HuH-7.5 (cell line): Measurements from ENCODE around the gene RPS18.
"Not testable (repeated sequence)": the region's sequence is repeated elsewhere in the genome, so short reads cannot be mapped to it uniquely, and the experiment has no call there.

Experiments
- DNase-seq: peaks from one replicate; pipeline ENCODE4 v3.0.0; 2011; ENCODE audit warnings: low spot score

The RPS18 gene

DNA sequence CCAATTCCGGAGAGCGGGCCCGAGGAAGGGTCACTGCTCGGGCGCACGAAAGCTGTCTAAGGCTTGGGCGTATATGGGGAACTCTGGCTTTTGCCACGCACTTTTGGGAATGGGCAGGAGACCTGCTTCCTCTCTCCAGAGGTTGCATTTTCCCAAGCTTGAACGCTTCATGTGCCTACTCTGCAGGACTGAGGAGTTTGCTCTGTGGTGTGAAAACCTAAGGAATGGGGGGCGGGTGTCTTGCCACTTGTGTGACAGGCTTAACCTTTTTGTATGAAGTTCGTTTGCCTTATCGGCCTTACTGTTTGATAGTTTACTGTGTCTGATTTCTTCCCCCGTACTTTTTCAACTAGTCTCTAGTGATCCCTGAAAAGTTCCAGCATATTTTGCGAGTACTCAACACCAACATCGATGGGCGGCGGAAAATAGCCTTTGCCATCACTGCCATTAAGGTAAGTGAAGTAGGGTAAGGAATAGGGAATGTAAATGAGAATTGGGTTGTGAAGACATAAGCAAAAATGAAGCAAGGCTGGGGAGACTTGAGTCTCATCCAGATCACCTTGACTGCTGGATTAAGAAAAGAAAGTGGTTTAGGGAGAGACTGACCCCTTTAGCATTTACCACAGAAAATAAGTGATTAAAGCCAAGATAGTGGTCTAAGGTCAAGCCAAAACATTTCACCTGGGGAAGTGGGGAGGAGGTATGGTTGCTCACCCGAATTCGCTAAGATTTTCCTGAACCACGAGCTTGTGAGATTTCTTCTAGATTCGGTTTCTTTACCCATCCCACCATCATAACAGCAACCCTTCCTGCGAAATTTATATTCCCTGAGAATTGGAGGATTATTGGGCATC is 627 bp downstream of the RPS18 start:
- no peak for DNase-seq

DNA sequence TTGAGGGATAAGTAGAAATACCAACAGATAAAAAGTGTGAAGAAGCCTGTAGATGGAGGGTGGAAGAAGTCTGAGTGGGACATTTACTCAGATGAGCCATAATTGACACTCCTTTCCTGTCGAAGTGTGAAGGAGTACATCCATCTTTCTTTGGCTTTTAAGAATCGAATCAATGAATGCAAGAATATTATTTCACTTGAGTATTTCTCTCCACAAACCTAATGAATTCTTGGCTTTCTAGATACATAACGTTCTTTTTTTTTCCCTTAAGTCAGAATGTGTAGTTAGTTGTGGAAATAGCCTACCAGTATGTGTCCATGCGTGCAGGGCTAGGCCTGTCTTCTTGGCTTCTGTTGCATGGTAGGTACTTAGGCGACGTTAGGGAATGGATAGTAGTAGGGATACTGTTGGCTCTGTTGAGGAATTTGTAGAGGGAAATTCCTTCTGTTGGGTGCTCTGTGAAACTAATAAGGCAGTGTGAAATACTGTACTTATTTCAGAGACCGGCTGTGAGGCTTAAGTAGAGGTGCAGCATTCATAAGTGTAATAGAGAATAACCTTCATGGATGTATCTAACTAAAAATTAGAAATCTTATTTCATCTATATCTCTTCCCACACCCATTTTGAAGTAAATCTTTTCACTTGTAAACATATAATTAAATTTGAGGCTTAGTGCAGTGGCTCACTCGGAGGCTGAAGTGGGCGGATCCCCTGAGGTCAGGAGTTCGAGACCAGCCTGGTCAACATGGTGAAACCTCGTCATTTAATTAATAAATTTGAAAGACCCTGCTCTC is 1.5 kb downstream of the RPS18 start:
- DNase-seq, result no peak

DNA sequence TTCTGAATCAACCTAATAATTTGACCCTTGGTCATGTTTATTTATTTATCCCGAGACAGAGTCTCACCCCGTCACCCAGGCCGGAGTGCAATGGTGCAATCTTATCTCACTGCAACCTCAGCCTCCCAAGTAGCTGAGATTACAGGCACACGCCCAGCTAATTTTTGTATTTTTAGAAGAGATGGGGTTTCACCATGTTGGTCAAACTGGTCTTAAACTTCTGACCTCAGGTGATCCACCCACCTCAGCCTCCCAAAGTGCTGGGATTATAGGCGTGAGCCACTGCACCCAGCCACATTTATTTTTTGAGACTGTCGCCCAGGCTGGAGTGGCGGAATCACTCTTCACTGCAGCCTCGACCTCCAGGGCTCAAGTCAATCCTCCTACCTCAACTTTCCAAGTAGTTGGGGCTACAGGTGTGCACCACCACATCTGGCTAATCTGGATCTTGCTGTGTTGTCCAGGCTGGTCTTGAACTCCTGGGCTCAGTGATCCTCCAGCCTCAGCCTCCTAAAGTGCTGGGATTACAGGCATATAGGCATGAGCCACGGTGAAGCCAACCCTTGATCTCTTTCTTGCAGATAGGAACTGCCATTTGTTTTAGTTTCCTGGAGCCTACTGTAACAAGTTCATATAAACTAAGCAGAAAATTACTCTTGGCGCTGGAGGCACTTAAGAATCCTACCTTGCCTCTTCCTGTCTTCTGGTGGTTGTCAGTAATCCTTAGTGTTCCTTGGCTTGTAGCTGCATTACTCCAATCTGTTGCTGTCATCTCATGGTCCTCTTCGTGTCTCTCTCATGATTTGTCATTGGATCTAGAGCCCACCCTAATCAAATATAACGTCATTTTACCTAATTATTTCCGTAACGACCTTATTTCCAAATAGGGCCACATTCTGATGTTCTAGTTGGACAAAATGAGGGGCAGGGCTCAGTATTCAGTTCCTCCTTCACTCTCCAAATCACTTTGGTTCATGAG is 2.3 kb downstream of the RPS18 start:
- DNase-seq, result no peak

DNA sequence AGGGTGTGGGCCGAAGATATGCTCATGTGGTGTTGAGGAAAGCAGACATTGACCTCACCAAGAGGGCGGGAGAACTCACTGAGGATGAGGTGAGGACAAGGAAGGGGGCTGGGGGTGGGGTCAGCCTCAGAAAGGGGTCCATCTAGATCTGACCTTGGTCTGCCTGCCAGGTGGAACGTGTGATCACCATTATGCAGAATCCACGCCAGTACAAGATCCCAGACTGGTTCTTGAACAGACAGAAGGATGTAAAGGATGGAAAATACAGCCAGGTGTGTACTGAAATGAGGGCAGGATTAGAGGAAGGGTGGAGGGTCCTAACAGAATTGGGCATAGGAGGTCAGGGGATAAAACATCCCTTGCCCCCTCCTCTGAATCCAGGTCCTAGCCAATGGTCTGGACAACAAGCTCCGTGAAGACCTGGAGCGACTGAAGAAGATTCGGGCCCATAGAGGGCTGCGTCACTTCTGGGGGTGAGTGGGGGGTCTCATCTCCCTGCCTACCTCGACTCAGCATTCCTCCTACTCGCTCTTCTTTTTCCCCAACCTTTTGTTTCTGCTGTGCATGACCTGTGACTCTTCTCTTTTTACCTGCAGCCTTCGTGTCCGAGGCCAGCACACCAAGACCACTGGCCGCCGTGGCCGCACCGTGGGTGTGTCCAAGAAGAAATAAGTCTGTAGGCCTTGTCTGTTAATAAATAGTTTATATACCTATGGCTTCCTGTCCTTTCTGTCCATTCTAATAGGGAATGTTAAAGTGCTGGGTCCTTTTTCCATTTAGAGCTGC is 4.1 kb downstream of the RPS18 start:
- not testable (repeated sequence) for DNase-seq

DNA sequence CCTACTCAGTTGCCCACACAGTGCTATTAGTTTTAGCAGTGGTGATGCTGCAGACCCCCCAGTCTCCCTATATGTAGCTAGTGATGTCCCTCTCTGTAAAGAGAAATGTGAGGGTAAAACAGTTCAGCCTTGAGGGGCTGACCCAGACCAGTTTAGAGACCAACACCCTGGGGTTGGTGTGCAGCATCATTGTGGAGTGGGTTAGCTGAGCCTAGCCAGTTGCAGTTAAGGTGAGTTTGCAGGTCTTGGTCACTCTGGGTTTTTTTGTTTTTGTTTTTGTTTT is 4.6 kb downstream of the RPS18 start:
- DNase-seq, result no peak

DNA sequence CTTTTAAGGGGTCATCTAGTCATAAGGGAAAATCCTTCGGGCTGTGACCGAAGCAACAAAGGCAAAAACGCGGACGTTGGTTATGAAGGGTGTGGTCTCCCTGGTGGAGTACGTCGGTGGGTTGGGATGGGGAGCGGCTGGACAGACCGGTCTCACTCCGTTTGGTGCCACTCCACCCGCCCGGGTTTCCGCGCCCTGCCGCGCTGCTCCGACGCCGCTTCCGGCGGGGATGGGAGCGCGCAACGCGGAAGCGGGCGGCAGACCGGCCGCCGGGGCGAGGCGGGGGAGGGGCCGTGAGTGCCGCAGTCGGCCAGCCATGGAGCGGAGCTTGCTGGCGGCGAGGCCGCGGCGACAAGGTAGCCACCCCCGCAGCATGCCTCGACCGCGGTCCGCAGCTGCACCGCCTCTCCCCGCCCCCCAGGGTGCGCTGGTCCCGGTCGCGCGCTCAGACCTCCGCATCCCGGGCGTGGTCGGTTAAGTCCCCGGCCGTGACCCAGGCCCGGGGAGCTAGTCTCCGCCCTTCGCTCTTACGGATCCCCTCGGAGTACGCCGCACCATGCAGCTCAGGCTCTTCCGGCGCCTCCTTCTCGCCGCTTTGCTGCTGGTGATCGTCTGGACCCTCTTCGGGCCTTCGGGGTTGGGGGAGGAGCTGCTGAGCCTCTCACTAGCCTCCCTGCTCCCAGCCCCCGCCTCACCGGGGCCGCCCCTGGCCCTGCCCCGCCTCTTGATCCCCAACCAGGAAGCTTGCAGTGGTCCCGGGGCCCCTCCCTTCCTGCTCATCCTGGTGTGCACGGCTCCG is 5.2 kb downstream of the RPS18 start, which contains the start of gene B3GALT4:
TSS of gene B3GALT4 (plus strand) at position 260 of the 799 bp plus-strand sequence. CDS start at position 557, 297 bp downstream.
- DNase-seq, result peak; percentile 31

DNA sequence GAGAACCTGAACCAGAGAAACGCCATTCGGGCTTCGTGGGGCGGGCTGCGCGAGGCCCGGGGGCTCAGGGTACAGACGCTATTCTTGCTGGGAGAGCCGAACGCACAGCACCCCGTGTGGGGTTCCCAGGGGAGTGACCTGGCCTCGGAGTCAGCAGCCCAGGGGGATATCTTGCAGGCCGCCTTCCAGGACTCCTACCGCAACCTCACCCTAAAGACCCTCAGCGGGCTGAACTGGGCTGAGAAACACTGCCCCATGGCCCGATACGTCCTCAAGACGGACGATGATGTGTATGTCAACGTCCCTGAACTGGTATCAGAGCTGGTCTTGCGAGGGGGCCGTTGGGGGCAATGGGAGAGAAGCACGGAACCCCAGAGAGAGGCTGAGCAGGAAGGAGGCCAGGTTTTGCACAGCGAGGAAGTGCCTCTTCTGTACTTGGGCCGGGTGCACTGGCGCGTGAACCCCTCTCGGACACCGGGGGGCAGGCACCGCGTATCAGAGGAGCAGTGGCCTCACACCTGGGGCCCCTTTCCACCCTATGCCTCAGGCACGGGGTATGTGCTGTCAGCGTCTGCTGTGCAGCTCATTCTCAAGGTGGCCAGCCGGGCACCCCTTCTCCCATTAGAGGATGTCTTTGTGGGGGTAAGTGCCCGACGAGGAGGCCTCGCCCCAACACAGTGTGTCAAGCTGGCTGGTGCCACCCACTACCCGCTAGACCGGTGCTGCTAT is 6.0 kb downstream of the RPS18 start:
- DNase-seq, result no peak

DNA sequence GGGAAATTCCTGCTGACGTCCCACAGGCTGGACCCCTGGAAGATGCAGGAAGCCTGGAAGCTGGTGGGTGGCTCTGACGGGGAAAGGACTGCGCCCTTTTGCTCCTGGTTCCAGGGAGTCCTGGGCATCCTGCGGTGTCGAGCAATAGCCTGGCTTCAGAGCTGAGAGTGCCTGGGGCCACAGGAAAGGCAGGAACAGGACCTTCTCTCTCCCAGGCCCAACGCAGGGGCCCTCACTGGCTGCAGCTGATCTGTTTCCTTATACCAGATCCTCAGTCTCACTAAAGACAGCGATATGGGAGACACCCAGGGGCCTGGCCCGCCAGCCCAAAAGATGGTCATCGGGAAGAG is 6.5 kb downstream of the RPS18 start:
- DNase-seq, result no peak

DNA sequence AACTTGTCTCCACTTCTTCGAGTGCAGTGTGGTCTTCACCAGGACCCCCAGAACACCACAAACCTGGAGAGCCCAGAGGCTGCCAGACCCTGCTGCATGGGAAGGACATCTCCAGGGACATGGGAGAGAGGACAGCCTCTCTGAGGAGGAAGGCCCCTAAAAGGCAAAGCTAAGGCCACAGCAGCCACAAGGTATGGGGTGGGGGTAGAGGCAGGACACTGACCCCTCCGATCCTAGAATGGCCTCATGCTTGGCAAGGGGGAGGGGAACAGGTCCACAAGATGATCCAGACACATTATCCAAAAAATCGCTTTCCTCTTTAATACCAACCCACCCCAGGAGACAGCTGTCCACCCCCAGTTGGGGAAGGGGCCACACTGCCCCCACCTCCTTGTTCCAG is 6.9 kb downstream of the RPS18 start:
- DNase-seq, result no peak

DNA sequence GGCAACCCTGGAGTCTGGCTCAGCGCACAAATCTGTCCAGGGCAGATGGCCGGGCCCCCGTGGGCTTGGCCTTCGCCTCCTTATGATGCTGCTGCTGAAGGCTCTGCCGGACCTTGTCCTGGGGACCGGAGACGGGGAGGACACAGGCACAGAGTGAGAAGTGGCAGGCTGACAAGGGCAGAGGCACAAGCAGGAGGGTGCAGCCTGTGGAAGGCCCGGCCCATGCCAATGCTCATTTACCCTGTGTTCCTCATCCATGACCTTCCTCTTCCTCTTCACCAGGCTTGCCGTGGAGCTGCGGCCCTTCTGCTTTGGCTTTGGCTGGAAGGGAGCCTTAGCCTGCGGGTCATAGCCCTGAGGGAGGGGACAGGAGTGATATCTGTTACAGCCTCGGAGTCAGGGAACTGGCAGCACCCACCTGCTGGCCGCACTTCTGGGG is 7.4 kb downstream of the RPS18 start:
- DNase-seq, result no peak

DNA sequence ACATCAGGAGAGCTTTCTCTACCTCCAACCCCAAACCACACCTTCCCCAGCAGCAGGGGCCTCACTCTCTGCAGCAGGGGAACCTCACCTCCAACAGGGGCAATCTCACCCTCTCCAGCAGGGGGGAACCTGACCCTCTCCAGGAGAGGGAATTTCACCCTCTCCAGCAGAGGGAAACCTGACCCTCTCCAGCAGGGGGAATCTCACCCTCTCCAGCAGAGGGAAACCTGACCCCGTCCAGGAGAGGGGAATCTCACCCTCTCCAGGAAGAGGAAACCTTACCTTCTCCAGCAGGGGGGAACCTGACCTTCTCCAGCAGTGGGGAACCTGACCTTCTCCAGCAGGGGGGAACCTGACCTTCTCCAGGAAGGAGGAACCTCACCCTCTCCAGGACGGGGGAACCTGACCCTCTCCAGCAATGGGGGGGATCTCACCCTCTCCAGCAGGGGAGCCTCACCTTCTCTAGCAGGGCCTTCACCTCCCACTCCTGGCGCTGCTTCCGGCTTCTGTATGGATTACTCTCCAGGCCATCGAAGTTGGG is 8.2 kb downstream of the RPS18 start:
- DNase-seq, result peak; percentile 77

DNA sequence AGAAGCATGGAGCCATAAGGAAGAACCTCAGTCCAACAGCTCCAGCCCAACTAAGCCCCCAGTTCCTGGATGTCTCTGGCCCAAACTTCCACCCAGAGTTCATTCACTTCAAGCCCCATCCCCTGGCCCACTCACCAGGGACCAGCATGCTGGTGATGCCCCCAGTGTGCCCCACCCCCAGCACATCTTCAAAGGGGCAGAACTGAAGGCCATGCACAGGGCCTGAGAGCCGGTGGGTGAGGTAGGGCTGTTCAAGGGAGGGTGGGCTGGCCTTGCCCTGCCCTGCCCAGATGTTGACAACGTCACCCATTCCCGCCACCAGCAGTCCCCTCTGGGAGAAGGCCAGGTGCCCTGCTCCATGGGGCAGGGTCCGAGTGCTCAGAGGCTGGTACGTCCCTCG is 8.7 kb downstream of the RPS18 start:
- no peak for DNase-seq

DNA sequence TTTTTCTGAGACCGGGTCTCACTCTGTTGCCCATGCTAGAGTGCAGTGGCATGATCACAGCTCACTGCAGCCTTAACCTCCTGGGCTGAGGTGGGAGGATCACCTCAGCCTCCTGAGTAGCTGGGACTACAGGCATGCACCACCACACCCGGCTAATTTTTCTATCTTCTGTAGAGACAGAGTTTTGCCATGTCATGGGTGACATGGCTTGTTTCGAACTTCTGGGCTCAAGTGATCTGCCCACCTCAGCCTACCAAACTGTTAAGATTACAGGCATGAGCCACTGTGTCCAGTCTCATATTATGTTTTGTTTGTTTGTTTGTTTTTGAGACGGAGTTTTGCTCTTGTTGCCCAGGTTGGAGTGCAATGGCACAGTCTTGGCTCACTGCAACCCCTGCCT is 13.3 kb downstream of the RPS18 start:
- not testable (repeated sequence) for DNase-seq

DNA sequence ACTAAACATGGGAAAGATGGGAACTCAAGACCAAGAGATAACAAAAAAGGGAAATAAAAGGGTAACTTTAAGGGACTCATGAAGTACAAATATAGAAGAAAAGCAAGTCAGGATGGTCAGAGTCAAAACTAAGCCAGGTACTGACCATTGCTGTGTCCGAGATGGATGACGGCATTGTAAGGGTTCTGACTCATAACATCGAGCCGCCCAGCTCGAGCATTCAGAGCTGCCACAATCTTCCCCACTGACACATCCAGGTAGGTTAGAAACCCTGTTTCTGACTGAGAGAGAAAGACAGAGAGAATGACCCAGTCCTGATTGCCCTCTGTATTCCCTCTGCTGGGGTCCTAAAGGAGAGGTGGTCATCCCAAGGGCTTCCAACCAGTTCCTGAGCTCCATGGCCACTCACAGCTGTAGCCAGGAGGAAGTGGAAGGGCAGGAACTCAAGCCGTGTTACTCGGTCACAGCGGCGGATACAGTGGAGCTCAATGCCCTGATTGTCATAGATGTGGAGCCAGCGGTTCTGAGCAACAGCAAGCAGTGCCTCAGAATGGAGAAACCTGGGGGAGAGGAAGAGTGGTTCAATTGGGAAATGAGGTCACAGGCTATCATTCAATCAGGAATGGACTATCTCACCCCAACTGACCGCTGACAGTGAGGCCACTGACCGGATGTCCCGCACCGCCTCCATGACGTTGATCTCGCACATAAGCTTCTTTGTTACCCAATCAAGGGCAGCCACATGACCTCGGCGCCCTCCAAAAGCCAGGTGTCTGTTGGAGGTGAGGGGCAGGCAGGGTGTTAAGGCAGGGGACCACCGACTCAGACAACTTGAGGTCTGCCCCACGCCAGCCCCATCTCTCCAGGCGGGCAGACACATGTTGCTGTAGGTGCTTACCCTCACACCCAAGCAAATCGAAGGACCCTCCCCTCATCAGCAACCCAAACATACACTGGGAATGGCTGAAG is 15.4 kb downstream of the RPS18 start:
- no peak for DNase-seq

DNA sequence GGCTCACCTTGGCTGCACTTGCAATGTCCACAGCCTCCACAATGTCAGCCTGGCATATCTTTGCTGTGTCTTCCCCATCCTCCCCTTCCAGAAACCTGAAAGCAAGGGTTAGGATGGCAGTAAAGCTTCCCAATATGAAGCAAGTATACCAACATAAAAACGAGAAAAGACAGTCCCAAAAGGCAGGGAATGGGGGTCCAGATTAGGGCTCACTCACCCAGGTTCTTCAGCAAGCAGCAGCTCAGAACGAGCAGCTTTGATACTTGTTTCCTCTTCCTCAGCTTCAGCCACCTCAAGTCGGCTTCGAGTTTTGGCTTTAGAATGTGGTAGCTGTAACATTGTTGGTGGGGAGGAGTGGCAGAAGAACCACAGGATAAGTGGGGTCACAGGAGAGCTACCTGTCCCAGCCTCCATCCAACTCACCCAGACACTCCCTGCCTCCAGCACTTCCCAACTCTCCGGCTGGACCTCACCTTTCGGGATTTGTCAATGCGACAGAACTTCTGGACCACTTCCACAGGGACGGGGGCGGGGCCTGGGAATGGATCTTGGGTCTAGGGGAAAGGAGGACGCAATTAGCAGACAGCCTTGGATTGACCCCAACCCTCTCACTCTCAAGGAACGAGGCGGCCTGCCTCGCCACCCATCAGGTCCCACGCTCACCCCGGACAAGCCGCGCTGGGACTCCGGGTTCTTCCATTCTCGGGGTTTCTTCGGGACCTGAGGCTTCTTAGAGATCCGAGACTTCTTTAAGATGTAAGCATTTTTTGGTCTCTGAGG is 16.5 kb downstream of the RPS18 start:
- DNase-seq, result no peak

DNA sequence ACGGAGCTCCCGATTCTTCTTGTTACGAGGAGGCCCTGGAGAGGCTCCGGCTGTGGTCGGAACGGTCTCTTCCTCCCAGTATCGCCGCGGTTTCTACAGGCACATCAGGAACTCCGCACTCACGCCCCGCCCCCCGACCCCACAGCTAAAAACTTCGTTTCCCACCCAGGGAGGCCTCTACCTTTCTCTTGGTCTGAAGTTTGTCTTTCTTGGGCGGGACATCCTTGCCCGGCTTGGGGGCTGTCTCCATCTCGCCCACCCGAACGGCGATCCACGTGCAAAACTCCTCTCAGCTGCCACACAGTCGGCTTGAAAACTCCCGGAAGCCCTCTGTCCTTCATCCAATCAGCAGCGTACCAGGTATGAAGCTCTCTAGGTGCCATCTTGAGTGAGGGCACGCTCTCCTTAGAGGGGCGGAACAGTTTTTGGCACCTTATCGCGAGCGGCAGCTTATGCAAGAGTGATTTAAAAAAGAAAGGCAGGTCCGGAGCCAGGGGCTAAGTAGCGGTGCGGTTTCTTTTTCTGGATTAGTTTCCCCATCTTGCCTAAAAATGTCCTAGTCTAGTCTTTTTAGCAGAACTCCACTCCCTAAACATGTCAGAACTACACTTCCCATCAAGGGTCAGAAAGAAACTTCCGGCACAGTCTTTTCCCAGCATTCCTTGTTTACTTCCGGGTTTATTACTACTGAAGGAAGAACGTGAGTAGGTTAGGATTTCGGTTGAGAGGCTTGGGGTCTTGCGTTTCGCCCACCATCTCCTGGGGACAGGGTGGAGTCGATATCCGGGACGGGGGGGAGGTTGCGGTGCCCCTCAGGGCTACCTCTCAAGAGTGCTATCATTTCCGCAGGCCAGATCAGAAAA is 17.3 kb downstream of the RPS18 start, which contains the start of the genes PFDN6 and WDR46:
TSS of gene PFDN6 (plus strand) at position 681 of the 863 bp plus-strand sequence. CDS start 256 bp downstream, outside the sequence.
TSS of gene WDR46 (minus strand) at position 319 of the 863 bp plus-strand sequence. CDS start at position 250, 69 bp downstream.
- peak; percentile 87 for DNase-seq
